Measurements from ENCODE around the gene CCDC146. TPM values are rescaled to one million over a fixed set of nuclear protein-coding genes. Genes with fewer than 3 reads are reported as not detected.

CCDC146 gene, protein sequence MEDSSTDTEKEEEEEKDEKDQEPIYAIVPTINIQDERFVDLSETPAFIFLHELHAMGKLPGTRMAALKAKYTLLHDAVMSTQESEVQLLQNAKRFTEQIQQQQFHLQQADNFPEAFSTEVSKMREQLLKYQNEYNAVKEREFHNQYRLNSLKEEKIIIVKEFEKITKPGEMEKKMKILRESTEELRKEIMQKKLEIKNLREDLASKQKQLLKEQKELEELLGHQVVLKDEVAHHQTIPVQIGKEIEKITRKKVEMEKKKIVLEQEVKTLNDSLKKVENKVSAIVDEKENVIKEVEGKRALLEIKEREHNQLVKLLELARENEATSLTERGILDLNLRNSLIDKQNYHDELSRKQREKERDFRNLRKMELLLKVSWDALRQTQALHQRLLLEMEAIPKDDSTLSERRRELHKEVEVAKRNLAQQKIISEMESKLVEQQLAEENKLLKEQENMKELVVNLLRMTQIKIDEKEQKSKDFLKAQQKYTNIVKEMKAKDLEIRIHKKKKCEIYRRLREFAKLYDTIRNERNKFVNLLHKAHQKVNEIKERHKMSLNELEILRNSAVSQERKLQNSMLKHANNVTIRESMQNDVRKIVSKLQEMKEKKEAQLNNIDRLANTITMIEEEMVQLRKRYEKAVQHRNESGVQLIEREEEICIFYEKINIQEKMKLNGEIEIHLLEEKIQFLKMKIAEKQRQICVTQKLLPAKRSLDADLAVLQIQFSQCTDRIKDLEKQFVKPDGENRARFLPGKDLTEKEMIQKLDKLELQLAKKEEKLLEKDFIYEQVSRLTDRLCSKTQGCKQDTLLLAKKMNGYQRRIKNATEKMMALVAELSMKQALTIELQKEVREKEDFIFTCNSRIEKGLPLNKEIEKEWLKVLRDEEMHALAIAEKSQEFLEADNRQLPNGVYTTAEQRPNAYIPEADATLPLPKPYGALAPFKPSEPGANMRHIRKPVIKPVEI
- total RNA-seq = 2.1 and 2.8 TPM in 2 replicates

DNA sequence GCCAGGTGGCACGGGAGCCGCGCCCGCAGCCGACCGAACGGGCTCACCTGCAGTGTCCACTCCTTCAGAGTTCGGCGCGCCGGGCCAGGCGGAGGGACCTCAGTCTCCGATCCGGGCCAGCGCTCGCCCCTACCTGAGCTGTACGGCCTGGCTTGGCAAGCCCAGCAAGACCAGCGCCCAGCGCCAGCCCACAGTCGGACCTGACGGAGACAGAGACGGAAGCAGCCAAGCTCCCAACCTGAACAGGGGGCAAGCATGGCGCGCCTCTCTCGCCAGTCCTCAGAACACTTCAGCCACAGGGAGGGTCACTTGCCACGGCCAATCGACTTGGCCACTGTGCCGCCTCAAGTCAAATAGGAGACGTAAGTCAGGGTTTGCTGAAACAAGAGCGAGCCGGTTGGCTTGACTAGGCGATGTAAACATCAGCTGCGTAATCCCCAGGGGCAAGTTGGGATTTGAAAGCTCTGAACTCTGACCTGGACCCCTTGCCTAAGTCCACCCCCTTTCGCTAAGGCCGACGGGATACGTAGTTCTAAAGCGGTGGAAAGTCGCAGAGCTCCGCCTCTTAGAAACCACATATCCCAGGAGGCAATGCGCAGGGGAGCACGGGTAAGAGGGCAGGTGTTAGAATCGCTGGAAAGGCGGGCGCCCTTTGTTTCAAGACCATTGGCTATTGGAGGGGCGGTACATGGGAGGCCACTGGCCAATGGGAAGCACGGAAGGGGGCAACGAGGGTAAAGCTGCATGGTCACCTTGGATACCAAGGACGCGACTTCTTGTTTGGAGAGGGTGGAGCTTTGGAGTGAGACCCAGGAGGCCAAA is at the start of gene CCDC146:
Gene CCDC146, plus strand, starts transcription at position 756 of the 822 bp plus-strand sequence. CDS start 45,054 bp downstream, outside the sequence.

DNA sequence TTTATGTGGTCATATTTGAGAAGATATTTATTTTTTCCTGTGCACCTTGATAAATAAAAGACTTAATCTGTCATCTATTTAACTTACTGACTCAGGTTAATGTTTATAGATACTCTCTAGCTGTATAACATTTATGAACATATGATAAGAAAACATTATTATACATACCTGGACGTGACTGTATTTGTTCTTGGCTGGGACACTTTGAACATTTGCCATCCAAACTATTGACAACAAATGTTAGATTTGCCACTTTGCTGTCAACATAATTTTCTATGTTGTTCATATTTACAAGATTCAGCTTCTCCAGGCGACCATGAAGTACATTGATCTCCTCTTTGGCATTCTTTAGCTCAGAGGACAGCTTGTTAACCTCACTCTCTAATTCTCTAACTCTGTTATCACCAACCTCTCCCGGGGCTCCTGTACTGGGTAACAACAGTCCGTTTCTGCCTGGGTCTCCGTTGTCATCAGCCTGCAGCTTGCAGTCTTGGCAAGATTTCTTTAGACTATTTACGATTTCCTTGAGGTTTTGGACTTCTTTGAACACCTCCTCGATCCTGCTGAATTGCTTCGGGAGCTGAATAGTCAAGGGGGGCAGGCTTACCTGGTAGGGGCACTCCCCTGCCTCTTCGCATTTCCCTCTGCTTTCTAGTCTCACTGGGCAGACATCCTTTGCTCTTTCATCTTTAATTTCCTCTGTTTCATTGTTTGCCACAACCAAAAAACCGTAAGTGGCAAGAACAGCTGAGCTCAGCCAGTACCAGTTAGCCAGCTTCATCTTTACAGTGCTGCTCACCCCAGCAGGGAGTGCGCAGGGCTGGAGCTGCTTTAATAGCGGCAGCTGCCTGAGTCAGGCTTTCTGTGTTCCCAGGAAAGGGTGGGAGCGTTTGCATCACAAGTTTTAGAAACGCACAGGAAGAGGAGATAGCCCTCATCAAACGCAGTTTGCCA is 76.9 kb downstream of the CCDC146 start, which contains the start of gene FGL2:
Gene FGL2, minus strand, starts transcription at position 807 of the 954 bp plus-strand sequence. Its CDS starts 26 bp downstream, at position 781.

Other genes starting within 250 kb of the CCDC146 start
- not detected in 2 replicates for gene SPDYE17, start 90.3 kb upstream of the CCDC146 start, total RNA-seq
- gene SPDYE18, start 60.1 kb upstream of the CCDC146 start, total RNA-seq = 0.32 and 0.43 TPM in 2 replicates
- gene FGL2, start 77.2 kb downstream of the CCDC146 start, total RNA-seq = 170 and 189 TPM in 2 replicates